Liver (tissue), 9 donors: ENCODE data around the gene UGT1A10. TPM values are rescaled to one million over a fixed set of nuclear protein-coding genes. Genes with fewer than 3 reads are reported as not detected.
A peak's percentile ranks its signal among the peaks of the same experiment; 100 is the strongest.

ENCODE experiments used
- DNase-seq: peaks from one replicate; pipeline ENCODE4 v3.0.0-alpha.2; 2017; ENCODE audit warnings: low spot score
- H3K27ac ChIP-seq, 2 donors: one replicate each; pipeline ENCODE4 v1.7.0; 2013; ENCODE audit warnings: inconsistent platforms in 2 of 2, low read length in 2 of 2, control low read depth in 1 of 2, low read depth in 1 of 2, mild to moderate bottlenecking in 1 of 2
- H3K27me3 ChIP-seq, 4 donors: one replicate each; pipeline versions ENCODE4 v1.6.1 to v1.7.0; 2013; ENCODE audit warnings: low read length in 3 of 4, inconsistent platforms in 1 of 4, mild to moderate bottlenecking in 1 of 4, moderate library complexity in 1 of 4; ENCODE audit not compliant: control insufficient read depth in 4 of 4, insufficient read depth in 4 of 4
- H3K36me3 ChIP-seq, 4 donors: one replicate each; pipeline versions ENCODE4 v1.6.1 to v1.7.0; 2013; ENCODE audit warnings: low read length in 3 of 4, mild to moderate bottlenecking in 3 of 4, low read depth in 1 of 4, moderate library complexity in 1 of 4; ENCODE audit not compliant: control insufficient read depth in 4 of 4, insufficient read depth in 3 of 4
- H3K4me1 ChIP-seq, 4 donors: one replicate each; pipeline versions ENCODE4 v1.6.1 to v1.7.0; 2013; ENCODE audit warnings: low read length in 3 of 4, mild to moderate bottlenecking in 3 of 4, moderate library complexity in 1 of 4; ENCODE audit not compliant: control insufficient read depth in 4 of 4, insufficient read depth in 4 of 4
- H3K4me3 ChIP-seq, 3 donors: one replicate each; pipeline versions ENCODE4 v1.6.1 to v1.7.0; 2013; ENCODE audit warnings: low read length in 3 of 3, control low read depth in 1 of 3, low read depth in 1 of 3, mild to moderate bottlenecking in 1 of 3
- H3K9ac ChIP-seq, 2 donors: one replicate each; pipeline ENCODE4 v1.7.0; 2013; ENCODE audit warnings: low read length in 2 of 2, mild to moderate bottlenecking in 2 of 2, moderate library complexity in 2 of 2, control low read depth in 1 of 2, low read depth in 1 of 2
- H3K9me3 ChIP-seq, 4 donors: one replicate each; pipeline versions ENCODE4 v1.6.1 to v1.7.0; 2013; ENCODE audit warnings: low read length in 3 of 4; ENCODE audit not compliant: control insufficient read depth in 4 of 4
- EGR1 ChIP-seq, 2 donors: IDR thresholded peaks; 2 replicates each; pipeline ENCODE4 v1.6.1; 2016 to 2018; ENCODE audit warnings: antibody characterized with exemption in 2 of 2, low read depth in 2 of 2
- FOXA1 ChIP-seq: IDR thresholded peaks from 2 replicates; pipeline ENCODE4 v1.6.1; 2016; ENCODE audit warnings: antibody characterized with exemption
- FOXA2 ChIP-seq: IDR thresholded peaks from 2 replicates; pipeline ENCODE4 v1.6.1; 2016; ENCODE audit warnings: antibody characterized with exemption
- GABPA ChIP-seq, 2 donors: IDR thresholded peaks in 1 of 2; conservative IDR thresholded peaks in 1 of 2; 2 replicates each; pipeline ENCODE4 v1.6.1; 2016; ENCODE audit warnings: antibody characterized with exemption in 2 of 2, mild to moderate bottlenecking in 1 of 2, moderate library complexity in 1 of 2
- HNF4A ChIP-seq, 2 donors: conservative IDR thresholded peaks; 2 replicates each; pipeline ENCODE4 v1.6.1; 2016; ENCODE audit warnings: antibody characterized with exemption in 2 of 2, mild to moderate bottlenecking in 2 of 2
- HNF4G ChIP-seq: IDR thresholded peaks from 2 replicates; pipeline ENCODE4 v1.6.1; 2016; ENCODE audit warnings: antibody characterized with exemption
- JUND ChIP-seq, 2 donors: IDR thresholded peaks; 2 replicates each; pipeline ENCODE4 v1.6.1; 2016; ENCODE audit warnings: antibody characterized with exemption in 2 of 2
- MAX ChIP-seq: IDR thresholded peaks from 2 replicates; pipeline ENCODE4 v1.6.1; 2016; ENCODE audit warnings: antibody characterized with exemption
- NR2F2 ChIP-seq: IDR thresholded peaks from 2 replicates; pipeline ENCODE4 v1.6.1; 2016; ENCODE audit warnings: antibody characterized with exemption
- RAD21 ChIP-seq, 2 donors: IDR thresholded peaks; 2 replicates each; pipeline ENCODE4 v1.6.1; 2016; ENCODE audit warnings: antibody characterized with exemption in 2 of 2, mild to moderate bottlenecking in 2 of 2
- REST ChIP-seq: IDR thresholded peaks from 2 replicates; pipeline ENCODE4 v1.6.1; 2016; ENCODE audit warnings: antibody characterized with exemption, mild to moderate bottlenecking
- RXRA ChIP-seq, 2 donors: IDR thresholded peaks; 2 replicates each; pipeline ENCODE4 v1.6.1; 2017 to 2018; ENCODE audit warnings: antibody characterized with exemption in 2 of 2, mild to moderate bottlenecking in 1 of 2
- SP1 ChIP-seq: IDR thresholded peaks from 2 replicates; pipeline ENCODE4 v1.6.1; 2018; ENCODE audit warnings: antibody characterized with exemption, mild to moderate bottlenecking
- TAF1 ChIP-seq: conservative IDR thresholded peaks from 2 replicates; pipeline ENCODE4 v1.6.1; 2016; ENCODE audit warnings: antibody characterized with exemption, mild to moderate bottlenecking
- YY1 ChIP-seq: IDR thresholded peaks from 2 replicates; pipeline ENCODE4 v1.6.1; 2016; ENCODE audit warnings: antibody characterized with exemption, mild to moderate bottlenecking
- WGBS: extraction: QIAGEN DNeasy Blood & Tissue Kit; methylation state at CpG from one replicate; pipeline ENCODE4 v1.1.7; 2013; 5-methylcytosine and 5-hydroxymethylcytosine counted together
- polyA plus RNA-seq, 2 donors: library from polyadenylated mRNA; stranded (reverse) in 1 of 2; unstranded in 1 of 2; fragments of 200-250 nt in 1 of 2; fragments of >200 nt in 1 of 2; fragmentation: Nextera tagmentation in 1 of 2; extraction: Ambion mirVana in 1 of 2; gene quantifications; one replicate each; pipeline versions ENCODE4 v1.2.1 to v1.2.3, GENCODE V29; 2013 to 2015
- total RNA-seq, 2 donors: library from RNA; depleted of rRNA; stranded (reverse); fragments of >200 nt; gene quantifications; one replicate each; pipeline ENCODE4 v1.2.3, GENCODE V29; 2014
- TF ChIP-seq, protein P1 (sequence below): fragments of 150-350 bp; IDR thresholded peaks from 2 replicates; pipeline ENCODE4 v1.5.1; 2017; ENCODE audit warnings: improper control_type of control experiment, low read depth, low read length; ENCODE audit not compliant: missing input control
- TF ChIP-seq, protein P2 (sequence below): IDR thresholded peaks from 2 replicates; pipeline ENCODE4 v1.6.1; 2016; ENCODE audit warnings: antibody characterized with exemption
- TF ChIP-seq, protein P3 (sequence below): IDR thresholded peaks from 2 replicates; pipeline ENCODE4 v1.6.1; 2016; ENCODE audit warnings: antibody characterized with exemption
- donor health status: healthy.
- donor health status: healthy.
- donor health status: healthy.
- donor health status: healthy.
- donor health status: healthy.

Gene UGT1A10
- total and polyA plus RNA-seq, 4 donors, result 0.08 TPM; not detected in 2

- H3K27ac ChIP-seq, result peak overlapping the region; percentile 85 to 94
- no peaks in the 10 kb centered on the region for H3K27me3 ChIP-seq
- H3K9me3 ChIP-seq, result no peaks in the 10 kb centered on the region
- H3K9ac ChIP-seq, result peak overlapping the region; percentile 34 to 99
- H3K36me3 ChIP-seq, result no peaks in the 10 kb centered on the region
- no peak for DNase-seq
- 38% methylated on average over 4 of the region's 4 CpGs for WGBS
- peaks cover 7 to 58% (median 27%) of the 10 kb centered on the region in 4 donors for H3K4me1 ChIP-seq
- peak overlapping the region; percentile 46 to 86 (median 73) for H3K4me3 ChIP-seq
- TF ChIP-seq RXRA (IDR thresholded peaks at IDR 0.05) (peak; percentile 95), GABPA (IDR thresholded peaks at IDR 0.05 in 1 of 2, conservative IDR thresholded peaks at IDR 0.05 in 1 of 2) (no peak), NR2F2 (peak; percentile 9), FOXA1 (peak; percentile 43), EGR1 (IDR thresholded peaks at IDR 0.05; ENCODE audit: low read depth in 2 of 2) (peak in 1 of 2 donors; percentile 37), REST (peak; percentile 47), SP1 (peak; percentile 96), MAX (no peak), JUND (IDR thresholded peaks at IDR 0.05) (peak; percentile 78 to 80), HNF4A (conservative IDR thresholded peaks at IDR 0.05) (peak; percentile 90 to 96), HNF4G (peak; percentile 51), RAD21 (IDR thresholded peaks at IDR 0.05) (peak; percentile 25 to 42), TAF1 (peak; percentile 96), FOXA2 (peak; percentile 18), YY1 (no peak)
- TF ChIP-seq, protein P1, sequence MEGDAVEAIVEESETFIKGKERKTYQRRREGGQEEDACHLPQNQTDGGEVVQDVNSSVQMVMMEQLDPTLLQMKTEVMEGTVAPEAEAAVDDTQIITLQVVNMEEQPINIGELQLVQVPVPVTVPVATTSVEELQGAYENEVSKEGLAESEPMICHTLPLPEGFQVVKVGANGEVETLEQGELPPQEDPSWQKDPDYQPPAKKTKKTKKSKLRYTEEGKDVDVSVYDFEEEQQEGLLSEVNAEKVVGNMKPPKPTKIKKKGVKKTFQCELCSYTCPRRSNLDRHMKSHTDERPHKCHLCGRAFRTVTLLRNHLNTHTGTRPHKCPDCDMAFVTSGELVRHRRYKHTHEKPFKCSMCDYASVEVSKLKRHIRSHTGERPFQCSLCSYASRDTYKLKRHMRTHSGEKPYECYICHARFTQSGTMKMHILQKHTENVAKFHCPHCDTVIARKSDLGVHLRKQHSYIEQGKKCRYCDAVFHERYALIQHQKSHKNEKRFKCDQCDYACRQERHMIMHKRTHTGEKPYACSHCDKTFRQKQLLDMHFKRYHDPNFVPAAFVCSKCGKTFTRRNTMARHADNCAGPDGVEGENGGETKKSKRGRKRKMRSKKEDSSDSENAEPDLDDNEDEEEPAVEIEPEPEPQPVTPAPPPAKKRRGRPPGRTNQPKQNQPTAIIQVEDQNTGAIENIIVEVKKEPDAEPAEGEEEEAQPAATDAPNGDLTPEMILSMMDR, result no peak
- TF ChIP-seq, protein P2, sequence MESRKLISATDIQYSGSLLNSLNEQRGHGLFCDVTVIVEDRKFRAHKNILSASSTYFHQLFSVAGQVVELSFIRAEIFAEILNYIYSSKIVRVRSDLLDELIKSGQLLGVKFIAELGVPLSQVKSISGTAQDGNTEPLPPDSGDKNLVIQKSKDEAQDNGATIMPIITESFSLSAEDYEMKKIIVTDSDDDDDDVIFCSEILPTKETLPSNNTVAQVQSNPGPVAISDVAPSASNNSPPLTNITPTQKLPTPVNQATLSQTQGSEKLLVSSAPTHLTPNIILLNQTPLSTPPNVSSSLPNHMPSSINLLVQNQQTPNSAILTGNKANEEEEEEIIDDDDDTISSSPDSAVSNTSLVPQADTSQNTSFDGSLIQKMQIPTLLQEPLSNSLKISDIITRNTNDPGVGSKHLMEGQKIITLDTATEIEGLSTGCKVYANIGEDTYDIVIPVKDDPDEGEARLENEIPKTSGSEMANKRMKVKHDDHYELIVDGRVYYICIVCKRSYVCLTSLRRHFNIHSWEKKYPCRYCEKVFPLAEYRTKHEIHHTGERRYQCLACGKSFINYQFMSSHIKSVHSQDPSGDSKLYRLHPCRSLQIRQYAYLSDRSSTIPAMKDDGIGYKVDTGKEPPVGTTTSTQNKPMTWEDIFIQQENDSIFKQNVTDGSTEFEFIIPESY, result peak; percentile 23
- TF ChIP-seq, protein P3, sequence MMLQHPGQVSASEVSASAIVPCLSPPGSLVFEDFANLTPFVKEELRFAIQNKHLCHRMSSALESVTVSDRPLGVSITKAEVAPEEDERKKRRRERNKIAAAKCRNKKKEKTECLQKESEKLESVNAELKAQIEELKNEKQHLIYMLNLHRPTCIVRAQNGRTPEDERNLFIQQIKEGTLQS, result peak; percentile 88
Measured at GRCh38 chr2:233761040-233761769, 125.0 kb downstream of the UGT1A10 start.
